ENCODE data around the gene TREML2.

GRCh38 chr6:41215777-41216176 lies 14.8 kb upstream of the TREML2 start:
- TF ChIP-seq, protein P1, sequence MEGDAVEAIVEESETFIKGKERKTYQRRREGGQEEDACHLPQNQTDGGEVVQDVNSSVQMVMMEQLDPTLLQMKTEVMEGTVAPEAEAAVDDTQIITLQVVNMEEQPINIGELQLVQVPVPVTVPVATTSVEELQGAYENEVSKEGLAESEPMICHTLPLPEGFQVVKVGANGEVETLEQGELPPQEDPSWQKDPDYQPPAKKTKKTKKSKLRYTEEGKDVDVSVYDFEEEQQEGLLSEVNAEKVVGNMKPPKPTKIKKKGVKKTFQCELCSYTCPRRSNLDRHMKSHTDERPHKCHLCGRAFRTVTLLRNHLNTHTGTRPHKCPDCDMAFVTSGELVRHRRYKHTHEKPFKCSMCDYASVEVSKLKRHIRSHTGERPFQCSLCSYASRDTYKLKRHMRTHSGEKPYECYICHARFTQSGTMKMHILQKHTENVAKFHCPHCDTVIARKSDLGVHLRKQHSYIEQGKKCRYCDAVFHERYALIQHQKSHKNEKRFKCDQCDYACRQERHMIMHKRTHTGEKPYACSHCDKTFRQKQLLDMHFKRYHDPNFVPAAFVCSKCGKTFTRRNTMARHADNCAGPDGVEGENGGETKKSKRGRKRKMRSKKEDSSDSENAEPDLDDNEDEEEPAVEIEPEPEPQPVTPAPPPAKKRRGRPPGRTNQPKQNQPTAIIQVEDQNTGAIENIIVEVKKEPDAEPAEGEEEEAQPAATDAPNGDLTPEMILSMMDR (IDR thresholded peaks at IDR 0.05; ENCODE audit: low read depth, low read length): no peak
- TF ChIP-seq EZH2phosphoT487 (IDR thresholded peaks at IDR 0.05; ENCODE audit: low read depth): no peak
